ENCODE data around the gene SPAST.
"Not testable (repeated sequence)": the region's sequence is repeated elsewhere in the genome, so short reads cannot be mapped to it uniquely, and the experiment has no call there.

GRCh38 chr2:32151544-32151943 lies 88.2 kb downstream of the SPAST start:
- TF ChIP-seq CTCF, POLR2A (IDR thresholded peaks at IDR 0.05): not testable (repeated sequence)

Measured in Peyer's patch (tissue), 4 donors.